DOHH2 (cell line): ENCODE measurements around the gene ABHD18.

Experiments used
- H3F3A ChIP-seq: fragments of 200-600 bp; sonication (generic), shearing (Covaris generic); 2 replicates; pipeline ENCODE4 v1.6.0; 2016; ENCODE audit warnings: antibody characterized with exemption, mild to moderate bottlenecking; ENCODE audit not compliant: control insufficient read depth, insufficient read depth
- H3K27ac ChIP-seq: fragments of 200-600 bp; sonication (generic); 2 replicates; pipeline ENCODE4 v1.5.1; 2014; ENCODE audit warnings: low read depth, mild to moderate bottlenecking, low read length, moderate library complexity
- H3K27me3 ChIP-seq: fragments of 200-600 bp; sonication (generic); 2 replicates; pipeline ENCODE4 v1.6.1; 2014; ENCODE audit warnings: mild to moderate bottlenecking, low read length, mixed read lengths; ENCODE audit not compliant: control insufficient read depth
- H3K36me3 ChIP-seq: fragments of 200-600 bp; sonication (generic); 2 replicates; pipeline ENCODE4 v1.6.1; 2014; ENCODE audit warnings: mild to moderate bottlenecking, low read length, moderate library complexity, mixed read lengths; ENCODE audit not compliant: control insufficient read depth
- H3K4me1 ChIP-seq: fragments of 200-600 bp; sonication (generic); 2 replicates; pipeline ENCODE4 v1.6.1; 2014; ENCODE audit warnings: mild to moderate bottlenecking, low read length, mixed read lengths; ENCODE audit not compliant: control insufficient read depth
- H3K4me2 ChIP-seq: fragments of 200-600 bp; sonication (generic); 2 replicates; pipeline ENCODE4 v1.6.0; 2014; ENCODE audit warnings: mild to moderate bottlenecking, low read length, moderate library complexity
- H3K4me3 ChIP-seq: fragments of 200-600 bp; sonication (generic); 2 replicates; pipeline ENCODE4 v1.5.1; 2014; ENCODE audit warnings: mild to moderate bottlenecking, low read length, mixed read lengths
- H3K79me2 ChIP-seq: fragments of 200-600 bp; sonication (generic); 2 replicates; pipeline ENCODE4 v1.6.1; 2014; ENCODE audit warnings: mild to moderate bottlenecking, low read length, mixed read lengths; ENCODE audit not compliant: control insufficient read depth
- H3K9me2 ChIP-seq: fragments of 200-600 bp; sonication (generic); replicated peaks from 2 replicates; pipeline ENCODE4 v1.6.1; 2014; ENCODE audit warnings: mild to moderate bottlenecking, low read length, mixed read lengths; ENCODE audit not compliant: control insufficient read depth
- H3K9me3 ChIP-seq: fragments of 200-600 bp; sonication (generic); 2 replicates; pipeline ENCODE4 v1.6.1; 2014; ENCODE audit warnings: antibody characterized with exemption, low read length, mixed read lengths; ENCODE audit not compliant: control insufficient read depth, insufficient read depth
- H4K20me1 ChIP-seq: fragments of 200-600 bp; sonication (generic); 2 replicates; pipeline ENCODE4 v1.6.0; 2014; ENCODE audit warnings: low read depth, mild to moderate bottlenecking, antibody characterized with exemption, low read length, moderate library complexity; ENCODE audit not compliant: control insufficient read depth, insufficient read depth
- EZH2phosphoT487 ChIP-seq: fragments of 200-600 bp; sonication (generic); IDR thresholded peaks from 2 replicates; pipeline ENCODE4 v1.6.1; 2017; ENCODE audit warnings: borderline replicate concordance, mild to moderate bottlenecking, antibody characterized with exemption, low read length, moderate library complexity, mixed read lengths
- TF ChIP-seq, protein P1 (sequence below): fragments of 200-600 bp; sonication (generic); IDR thresholded peaks from one replicate; pipeline ENCODE4 v1.5.1; 2014; ENCODE audit warnings: antibody characterized with exemption, mild to moderate bottlenecking, low read depth, low read length; ENCODE audit not compliant: poor library complexity, severe bottlenecking

Gene ABHD18

DNA sequence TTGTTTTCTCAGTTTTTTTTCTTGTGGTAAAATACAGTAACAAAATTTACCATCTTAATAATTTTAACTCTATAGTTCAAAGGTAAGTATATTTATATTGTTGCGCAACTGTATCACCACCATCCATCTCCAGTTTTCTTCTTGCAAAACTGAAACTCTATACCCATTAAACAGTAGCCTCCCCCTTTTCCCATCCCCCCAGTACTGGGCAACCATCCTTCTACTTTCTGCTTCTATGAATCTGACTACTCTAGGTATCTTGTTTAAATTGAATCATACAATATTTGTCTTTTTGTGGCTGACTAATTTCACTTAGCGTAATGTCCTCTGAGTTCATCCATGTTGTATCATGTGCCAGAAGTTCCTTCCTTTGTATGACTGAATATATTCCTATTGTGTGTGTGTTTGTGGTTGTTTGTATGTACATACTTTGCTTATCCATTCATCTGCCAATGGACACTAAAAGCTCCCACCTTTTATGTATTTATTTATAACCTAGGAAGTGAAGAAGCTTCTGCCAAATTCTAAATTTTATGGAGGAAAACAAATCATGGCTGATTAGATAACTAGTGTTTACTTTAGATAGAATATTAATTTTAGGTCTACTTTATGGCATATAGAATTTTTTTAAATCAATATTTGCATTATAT lies 10.0 kb downstream of the ABHD18 start:
- Histone ChIP-seq H3F3A (no peaks in the 10 kb centered on the region), H3K4me1 (no peaks in the 10 kb centered on the region), H3K9me2 (no peaks in the 10 kb centered on the region), H3K27ac (no peak overlapping the region), H3K79me2 (peaks cover 35% of the 10 kb centered on the region), H4K20me1 (no peaks in the 10 kb centered on the region), H3K9me3 (0 out of 2 replicates have a peak, but pooled peaks cover 3% of the 10 kb centered on the region), H3K27me3 (no peaks in the 10 kb centered on the region), H3K4me3 (no peak overlapping the region), H3K4me2 (no peak overlapping the region), H3K36me3 (peaks cover 24% of the 10 kb centered on the region)
- TF ChIP-seq EZH2phosphoT487: no peak
- TF ChIP-seq, protein P1, sequence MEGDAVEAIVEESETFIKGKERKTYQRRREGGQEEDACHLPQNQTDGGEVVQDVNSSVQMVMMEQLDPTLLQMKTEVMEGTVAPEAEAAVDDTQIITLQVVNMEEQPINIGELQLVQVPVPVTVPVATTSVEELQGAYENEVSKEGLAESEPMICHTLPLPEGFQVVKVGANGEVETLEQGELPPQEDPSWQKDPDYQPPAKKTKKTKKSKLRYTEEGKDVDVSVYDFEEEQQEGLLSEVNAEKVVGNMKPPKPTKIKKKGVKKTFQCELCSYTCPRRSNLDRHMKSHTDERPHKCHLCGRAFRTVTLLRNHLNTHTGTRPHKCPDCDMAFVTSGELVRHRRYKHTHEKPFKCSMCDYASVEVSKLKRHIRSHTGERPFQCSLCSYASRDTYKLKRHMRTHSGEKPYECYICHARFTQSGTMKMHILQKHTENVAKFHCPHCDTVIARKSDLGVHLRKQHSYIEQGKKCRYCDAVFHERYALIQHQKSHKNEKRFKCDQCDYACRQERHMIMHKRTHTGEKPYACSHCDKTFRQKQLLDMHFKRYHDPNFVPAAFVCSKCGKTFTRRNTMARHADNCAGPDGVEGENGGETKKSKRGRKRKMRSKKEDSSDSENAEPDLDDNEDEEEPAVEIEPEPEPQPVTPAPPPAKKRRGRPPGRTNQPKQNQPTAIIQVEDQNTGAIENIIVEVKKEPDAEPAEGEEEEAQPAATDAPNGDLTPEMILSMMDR: no peak

DNA sequence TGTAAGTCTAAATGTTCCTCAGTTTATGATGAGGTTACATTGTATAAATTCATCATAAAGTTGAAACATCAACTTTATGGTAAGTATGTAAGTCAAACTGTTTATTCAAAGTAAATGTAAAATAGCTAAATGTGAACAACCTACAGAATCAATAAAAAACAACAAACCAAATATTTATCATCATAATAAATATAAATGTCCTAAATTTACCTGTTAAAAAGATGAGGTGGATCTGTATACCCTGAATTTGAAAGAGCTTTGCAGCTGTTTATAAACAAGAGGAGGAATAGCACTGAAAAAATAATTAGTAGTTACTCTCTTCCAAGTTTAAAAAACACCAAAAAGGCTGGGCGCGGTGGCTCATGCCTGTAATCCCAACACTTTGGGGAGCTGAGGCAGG lies 13.7 kb downstream of the ABHD18 start:
- no peak overlapping the region for H3K4me3 ChIP-seq
- H4K20me1 ChIP-seq: no peaks in the 10 kb centered on the region
- H3F3A ChIP-seq: no peaks in the 10 kb centered on the region
- H3K36me3 ChIP-seq: peaks cover 12% of the 10 kb centered on the region
- H3K79me2 ChIP-seq: peaks cover 11% of the 10 kb centered on the region
- no peaks in the 10 kb centered on the region for H3K9me2 ChIP-seq
- H3K4me1 ChIP-seq: no peaks in the 10 kb centered on the region
- no peak overlapping the region for H3K4me2 ChIP-seq
- no peak overlapping the region for H3K27ac ChIP-seq
- H3K27me3 ChIP-seq: no peaks in the 10 kb centered on the region
- H3K9me3 ChIP-seq: 0 out of 2 replicates have a peak, but pooled peaks cover 3% of the 10 kb centered on the region
- TF ChIP-seq EZH2phosphoT487: no peak
- TF ChIP-seq, protein P1: no peak

DNA sequence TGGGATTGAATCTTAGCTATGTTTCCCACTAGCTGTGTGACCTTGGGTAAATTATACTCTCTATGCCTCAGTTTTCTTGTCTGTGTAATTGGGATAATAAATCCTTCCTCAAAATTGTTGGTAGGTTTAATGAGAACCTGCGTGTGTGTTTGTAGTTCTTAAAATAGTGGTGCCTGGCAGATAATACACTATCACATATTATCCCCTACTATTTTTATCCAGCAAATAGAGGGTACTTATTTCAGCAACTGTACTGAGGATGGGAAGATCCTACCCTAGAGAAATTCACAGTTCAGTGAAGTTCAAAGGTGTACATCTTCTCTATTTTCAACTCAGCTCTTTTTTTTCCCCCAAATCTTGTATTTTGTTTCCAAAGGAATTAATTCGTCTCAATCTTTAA lies 17.2 kb downstream of the ABHD18 start:
- H3K27ac ChIP-seq: no peak overlapping the region
- TF ChIP-seq EZH2phosphoT487: no peak
- TF ChIP-seq, protein P1: no peak
- H3K4me3 ChIP-seq: no peak overlapping the region
- no peak overlapping the region for H3K4me2 ChIP-seq
- no peaks in the 10 kb centered on the region for H3K9me2 ChIP-seq
- H3F3A ChIP-seq: no peaks in the 10 kb centered on the region
- H3K27me3 ChIP-seq: no peaks in the 10 kb centered on the region
- H3K79me2 ChIP-seq: no peaks in the 10 kb centered on the region
- no peaks in the 10 kb centered on the region for H3K4me1 ChIP-seq
- peaks cover 12% of the 10 kb centered on the region for H3K36me3 ChIP-seq
- no peaks in the 10 kb centered on the region for H4K20me1 ChIP-seq
- 0 out of 2 replicates have a peak, but pooled peaks cover 3% of the 10 kb centered on the region for H3K9me3 ChIP-seq
